Stimulated activated naive CD4-positive, alpha-beta T cell (primary cell): Measurements from ENCODE around the gene KLRC4.
"Not testable (repeated sequence)": the region's sequence is repeated elsewhere in the genome, so short reads cannot be mapped to it uniquely, and the experiment has no call there.

Source experiments
- DNase-seq, 6 experiments: peaks; one replicate each; lab custom pipeline; 2025; lab: John Stamatoyannopoulos, UW

KLRC4 gene

GRCh38 chr12:10397296-10397695 lies 12.3 kb downstream of the KLRC4 start:
- DNase-seq = no peak

GRCh38 chr12:10396176-10396575 lies 13.4 kb downstream of the KLRC4 start:
- DNase-seq = not testable (repeated sequence)

- no peak for DNase-seq
Observed at GRCh38 chr12:10395390-10395998, 14.1 kb downstream of the KLRC4 start.

GRCh38 chr12:10394531-10395152 lies 14.9 kb downstream of the KLRC4 start:
- not testable (repeated sequence) for DNase-seq

- no peak for DNase-seq
Observed at GRCh38 chr12:10393291-10393690, 16.3 kb downstream of the KLRC4 start.

GRCh38 chr12:10392394-10392930 lies 17.1 kb downstream of the KLRC4 start:
- DNase-seq = no peak

GRCh38 chr12:10390991-10391390 lies 18.6 kb downstream of the KLRC4 start:
- not testable (repeated sequence) for DNase-seq

- no peak for DNase-seq
Observed at GRCh38 chr12:10389904-10390303, 19.7 kb downstream of the KLRC4 start, which contains the start of gene KLRK1. Gene KLRK1 (minus strand): TSS chr12:10390041. CDS start chr12:10388810, 1,231 bp downstream.

GRCh38 chr12:10388624-10389413 lies 20.7 kb downstream of the KLRC4 start:
- DNase-seq = no peak

- DNase-seq = not testable (repeated sequence)
Observed at GRCh38 chr12:10387498-10387897, 22.1 kb downstream of the KLRC4 start.

- no peak for DNase-seq
Observed at GRCh38 chr12:10386857-10387256, 22.7 kb downstream of the KLRC4 start.

- no peak for DNase-seq
Observed at GRCh38 chr12:10385166-10385613, 24.4 kb downstream of the KLRC4 start.

GRCh38 chr12:10384191-10384590 lies 25.4 kb downstream of the KLRC4 start:
- DNase-seq = no peak

- no peak for DNase-seq
Observed at GRCh38 chr12:10381928-10382628, 27.5 kb downstream of the KLRC4 start.

GRCh38 chr12:10378737-10379136 lies 30.8 kb downstream of the KLRC4 start:
- not testable (repeated sequence) for DNase-seq

GRCh38 chr12:10374624-10375018 lies 34.9 kb downstream of the KLRC4 start:
- no peak for DNase-seq

GRCh38 chr12:10372559-10372958 lies 37.0 kb downstream of the KLRC4 start:
- DNase-seq = no peak

GRCh38 chr12:10371893-10372535 lies 37.5 kb downstream of the KLRC4 start:
- not testable (repeated sequence) for DNase-seq

- no peak for DNase-seq
Observed at GRCh38 chr12:10369557-10370415, 39.8 kb downstream of the KLRC4 start.
